ENCODE measurements around the gene JAKMIP2. TPM values are rescaled to one million over a fixed set of nuclear protein-coding genes. Genes with fewer than 3 reads are reported as not detected.

JAKMIP2 gene
- total and polyA plus RNA-seq, 9 donors: 0.10 to 7.0 (median 0.24) TPM

DNA sequence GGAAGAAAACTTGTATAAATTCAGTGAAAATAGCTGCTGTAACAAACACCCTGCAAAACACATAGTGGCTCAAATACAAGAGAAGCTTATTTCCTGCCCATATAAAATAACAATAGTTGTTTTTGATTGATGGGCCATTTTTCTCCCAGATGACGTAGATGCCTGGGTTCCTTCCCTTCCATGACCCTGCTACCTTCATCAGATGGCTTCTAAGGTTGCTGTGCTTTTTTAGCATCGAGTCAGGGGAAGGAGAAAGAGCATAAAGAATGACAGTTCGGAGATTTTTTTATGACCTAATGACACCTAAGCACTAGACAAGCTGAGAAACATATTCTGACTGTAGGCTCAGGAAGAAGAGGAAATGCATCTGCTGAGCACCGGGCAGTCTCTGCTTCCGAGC is 238.0 kb downstream of the JAKMIP2 start:
- intact Hi-C loops (cut with DNase I): no loop called here
- no peak for TF ChIP-seq EP300 (IDR thresholded peaks at IDR 0.05)
- TF ChIP-seq, protein P1, sequence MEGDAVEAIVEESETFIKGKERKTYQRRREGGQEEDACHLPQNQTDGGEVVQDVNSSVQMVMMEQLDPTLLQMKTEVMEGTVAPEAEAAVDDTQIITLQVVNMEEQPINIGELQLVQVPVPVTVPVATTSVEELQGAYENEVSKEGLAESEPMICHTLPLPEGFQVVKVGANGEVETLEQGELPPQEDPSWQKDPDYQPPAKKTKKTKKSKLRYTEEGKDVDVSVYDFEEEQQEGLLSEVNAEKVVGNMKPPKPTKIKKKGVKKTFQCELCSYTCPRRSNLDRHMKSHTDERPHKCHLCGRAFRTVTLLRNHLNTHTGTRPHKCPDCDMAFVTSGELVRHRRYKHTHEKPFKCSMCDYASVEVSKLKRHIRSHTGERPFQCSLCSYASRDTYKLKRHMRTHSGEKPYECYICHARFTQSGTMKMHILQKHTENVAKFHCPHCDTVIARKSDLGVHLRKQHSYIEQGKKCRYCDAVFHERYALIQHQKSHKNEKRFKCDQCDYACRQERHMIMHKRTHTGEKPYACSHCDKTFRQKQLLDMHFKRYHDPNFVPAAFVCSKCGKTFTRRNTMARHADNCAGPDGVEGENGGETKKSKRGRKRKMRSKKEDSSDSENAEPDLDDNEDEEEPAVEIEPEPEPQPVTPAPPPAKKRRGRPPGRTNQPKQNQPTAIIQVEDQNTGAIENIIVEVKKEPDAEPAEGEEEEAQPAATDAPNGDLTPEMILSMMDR (IDR thresholded peaks at IDR 0.05): no peak
- no peak for TF ChIP-seq POLR2A (IDR thresholded peaks at IDR 0.05)
- WGBS, 3 donors: 77 to 87% (median 86%) methylated on average over 5 of the region's 5 CpGs

DNA sequence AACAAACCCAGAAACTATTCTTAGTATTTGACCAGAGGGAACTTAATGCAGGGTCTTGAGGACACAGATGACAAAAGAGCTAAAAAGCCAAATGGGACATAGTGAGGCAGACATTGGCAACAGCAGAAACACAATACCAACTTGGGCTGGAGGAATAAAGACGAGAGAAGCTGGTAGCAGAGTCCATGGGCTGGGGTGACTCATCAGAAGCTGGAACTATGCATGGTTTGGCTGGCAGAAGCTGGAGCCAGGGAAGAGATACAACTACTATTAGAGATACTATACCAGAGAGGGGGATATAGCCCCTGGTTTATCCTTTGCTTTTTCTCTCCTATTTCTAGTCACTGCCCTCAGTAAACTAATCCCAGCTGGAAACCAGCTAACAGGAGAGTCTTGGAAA is 243.5 kb downstream of the JAKMIP2 start:
- Histone ChIP-seq H3K36me3 (no peaks in the 10 kb centered on the region), H3K27me3 (no peaks in the 10 kb centered on the region), H3K4me1 (ENCODE audit: insufficient read depth) (peaks cover 1% of the 10 kb centered on the region), H3K27ac (no peak overlapping the region), H3K9me3 (no peaks in the 10 kb centered on the region), H3K4me3 (no peak overlapping the region)
- intact Hi-C loops (cut with DNase I): no loop called here
- TF ChIP-seq, protein P1 (IDR thresholded peaks at IDR 0.05): no peak
- no peak for TF ChIP-seq POLR2A (IDR thresholded peaks at IDR 0.05)
- no peak for TF ChIP-seq EP300 (IDR thresholded peaks at IDR 0.05)
- DNase-seq: no peak
- WGBS, 3 donors: 22 to 26% (median 22%) methylated on average over 1 of the region's 1 CpG

More for the DNA sequence above, 238.0 kb downstream of the JAKMIP2 start:
- no peaks in the 10 kb centered on the region for H3K9me3 ChIP-seq
- DNase-seq: no peak
- no peak overlapping the region for H3K4me3 ChIP-seq
- no peaks in the 10 kb centered on the region for H3K36me3 ChIP-seq
- H3K4me1 ChIP-seq (ENCODE audit: insufficient read depth): no peaks in the 10 kb centered on the region
- no peak overlapping the region for H3K27ac ChIP-seq
- H3K27me3 ChIP-seq: no peaks in the 10 kb centered on the region

DNA sequence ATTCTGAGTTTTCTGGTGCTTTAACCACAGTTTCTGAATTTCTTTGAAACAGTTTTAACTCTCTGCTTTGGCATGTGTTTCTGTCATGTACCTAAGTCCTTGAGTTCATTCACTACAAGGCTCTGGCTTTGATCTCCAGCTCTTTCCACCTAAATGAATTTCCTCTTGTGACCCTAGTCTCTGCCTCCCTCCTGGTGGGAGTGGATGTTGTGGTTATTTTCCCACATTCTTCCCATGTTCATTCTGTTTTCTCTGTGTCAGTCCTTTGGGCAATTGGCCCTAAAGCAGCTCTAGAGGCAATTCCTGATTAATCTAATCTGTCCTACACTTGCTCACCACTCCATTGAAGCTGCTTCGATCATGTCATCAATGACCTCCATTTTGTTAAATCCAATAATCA is 244.3 kb downstream of the JAKMIP2 start:
- TF ChIP-seq POLR2A (IDR thresholded peaks at IDR 0.05) (no peak), EP300 (IDR thresholded peaks at IDR 0.05) (no peak)
- TF ChIP-seq, protein P1 (IDR thresholded peaks at IDR 0.05): no peak
- Histone ChIP-seq H3K4me1 (ENCODE audit: insufficient read depth) (peaks cover 1% of the 10 kb centered on the region), H3K4me3 (no peak overlapping the region), H3K27ac (no peak overlapping the region), H3K36me3 (no peaks in the 10 kb centered on the region), H3K9me3 (no peaks in the 10 kb centered on the region), H3K27me3 (no peaks in the 10 kb centered on the region)
- DNase-seq: no peak
- WGBS, 3 donors: 20 to 41% (median 24%) methylated on average over 1 of the region's 1 CpG
- intact Hi-C loops (cut with DNase I): no loop called here

Other genes starting within 250 kb of the JAKMIP2 start
- 10 to 100 TPM in 2 of 7 donors, not detected in 5; 13.1 to 24.2 TPM for gene SPINK1, start 48.9 kb upstream of the JAKMIP2 start, total RNA-seq
- gene SPINK1, start 48.9 kb upstream of the JAKMIP2 start, polyA plus RNA-seq: not detected
- under 1 TPM in 2 of 7 donors, not detected in 5; 0.47 to 0.79 TPM for gene SCGB3A2, start 96.0 kb upstream of the JAKMIP2 start, total RNA-seq
- gene SCGB3A2, start 96.0 kb upstream of the JAKMIP2 start, polyA plus RNA-seq: under 1 TPM in 1 of 2 donors, not detected in 1; 0.36 TPM
- not detected for gene C5orf46, start 123.8 kb upstream of the JAKMIP2 start, total RNA-seq
- gene C5orf46, start 123.8 kb upstream of the JAKMIP2 start, polyA plus RNA-seq: not detected

Data from ovary (tissue), 9 donors.